Stimulated activated CD8-positive, alpha-beta memory T cell treated with anti-CD3 and anti-CD28 coated beads, Interleukin-12 subunit alpha, Interleukin-12 subunit beta, amount 100 ng/mL, for 24 hours (primary cell): ENCODE data around the gene NR1H3.
"Not testable (repeated sequence)": the region's sequence is repeated elsewhere in the genome, so short reads cannot be mapped to it uniquely, and the experiment has no call there.

Experiments used
- DNase-seq: peaks from one replicate; pipeline ENCODE4 v3.0.0-alpha.2; 2020; ENCODE audit errors: extremely low read depth

Gene NR1H3

DNA sequence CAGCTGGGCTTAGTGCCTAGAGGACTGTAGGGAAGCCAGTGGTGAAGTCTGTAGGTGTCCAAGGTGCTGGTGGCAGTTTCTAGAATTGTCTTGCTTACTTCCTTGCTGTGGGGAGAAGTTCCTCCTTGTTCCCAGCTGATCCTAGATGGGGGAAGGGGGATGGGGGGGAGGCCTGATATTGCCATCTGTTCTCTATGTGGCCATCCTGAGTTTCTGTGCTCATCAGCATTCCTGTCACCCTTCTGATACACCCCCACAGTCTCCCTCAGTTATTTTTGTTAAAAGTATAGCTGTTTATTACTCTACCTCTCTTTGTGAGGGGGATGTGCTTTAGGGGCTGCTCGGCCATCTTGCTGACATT is 48.7 kb downstream of the NR1H3 start:
- no peak for DNase-seq

DNA sequence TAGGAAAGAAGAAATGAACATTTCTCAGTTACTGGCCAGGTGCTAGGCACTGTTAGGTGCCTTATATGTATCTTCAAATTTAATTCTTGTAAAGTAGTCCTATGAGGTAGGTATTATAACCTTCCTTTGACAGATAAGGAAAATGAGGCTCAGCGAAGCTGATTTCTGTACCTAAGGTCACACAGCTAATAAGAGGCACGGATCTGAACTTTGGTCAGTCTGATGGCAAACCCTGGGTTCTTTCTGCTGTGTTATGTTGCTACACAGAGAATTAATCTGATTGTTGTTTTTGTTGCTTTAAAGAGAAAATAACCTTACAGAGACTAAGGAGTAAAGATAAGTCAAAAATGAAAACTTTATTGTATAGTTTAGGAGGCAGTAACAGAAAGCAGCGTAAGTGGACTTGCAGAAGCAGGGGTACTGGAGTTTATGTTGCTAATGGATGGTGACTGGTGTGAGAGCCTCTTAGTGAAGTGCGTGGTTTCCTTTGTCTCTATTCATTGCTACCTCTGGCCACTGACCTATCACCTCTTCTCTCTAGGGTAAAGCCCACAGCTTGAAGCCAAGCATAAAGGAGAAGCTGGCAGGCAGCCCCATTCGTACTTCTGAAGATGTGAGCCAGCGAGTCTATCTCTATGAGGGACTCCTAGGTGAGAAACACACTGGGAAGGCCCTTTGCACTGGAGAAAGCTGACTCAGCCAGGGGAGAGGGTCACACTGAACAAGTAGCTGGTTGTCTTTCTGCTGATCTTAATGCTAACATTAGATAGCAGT is 50.4 kb downstream of the NR1H3 start:
- DNase-seq, result no peak

DNA sequence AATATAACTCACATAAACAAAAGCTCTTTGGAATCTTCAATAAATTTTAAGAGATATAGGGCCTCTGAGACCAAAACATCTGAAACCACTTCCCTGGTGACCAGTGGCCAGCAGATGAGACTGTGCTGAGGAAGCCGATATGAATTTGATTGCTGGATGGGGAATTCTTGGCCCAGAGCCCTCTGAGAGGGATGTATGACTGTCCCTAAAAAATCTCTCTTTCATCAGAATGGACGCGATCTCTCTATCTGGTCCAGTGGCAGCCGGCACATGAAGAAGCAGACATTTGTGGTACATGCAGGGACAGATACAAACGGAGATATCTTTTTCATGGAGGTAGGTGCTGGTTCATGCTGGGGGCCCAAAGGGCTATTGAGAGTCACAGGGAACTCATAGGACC is 57.2 kb downstream of the NR1H3 start:
- DNase-seq, result no peak

DNA sequence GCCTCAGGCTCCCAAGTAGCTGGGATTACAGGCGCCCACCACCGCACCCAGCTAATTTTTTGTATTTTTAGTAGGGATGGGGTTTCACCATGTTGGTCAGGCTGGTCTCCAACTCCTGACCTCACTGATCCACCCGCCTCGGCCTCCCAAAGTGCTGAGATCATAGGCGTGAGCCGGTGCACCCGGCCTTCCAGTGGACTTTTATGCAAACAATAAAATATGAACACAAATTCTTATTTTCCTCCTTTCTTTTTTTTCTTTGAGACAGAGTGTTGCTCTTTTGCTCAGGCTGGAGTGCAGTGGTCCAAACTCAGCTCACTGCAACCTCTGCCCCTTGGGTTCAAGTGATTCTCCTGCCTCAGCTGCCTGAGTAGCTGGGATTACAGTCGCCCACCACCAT is 58.7 kb downstream of the NR1H3 start:
- DNase-seq, result not testable (repeated sequence)

DNA sequence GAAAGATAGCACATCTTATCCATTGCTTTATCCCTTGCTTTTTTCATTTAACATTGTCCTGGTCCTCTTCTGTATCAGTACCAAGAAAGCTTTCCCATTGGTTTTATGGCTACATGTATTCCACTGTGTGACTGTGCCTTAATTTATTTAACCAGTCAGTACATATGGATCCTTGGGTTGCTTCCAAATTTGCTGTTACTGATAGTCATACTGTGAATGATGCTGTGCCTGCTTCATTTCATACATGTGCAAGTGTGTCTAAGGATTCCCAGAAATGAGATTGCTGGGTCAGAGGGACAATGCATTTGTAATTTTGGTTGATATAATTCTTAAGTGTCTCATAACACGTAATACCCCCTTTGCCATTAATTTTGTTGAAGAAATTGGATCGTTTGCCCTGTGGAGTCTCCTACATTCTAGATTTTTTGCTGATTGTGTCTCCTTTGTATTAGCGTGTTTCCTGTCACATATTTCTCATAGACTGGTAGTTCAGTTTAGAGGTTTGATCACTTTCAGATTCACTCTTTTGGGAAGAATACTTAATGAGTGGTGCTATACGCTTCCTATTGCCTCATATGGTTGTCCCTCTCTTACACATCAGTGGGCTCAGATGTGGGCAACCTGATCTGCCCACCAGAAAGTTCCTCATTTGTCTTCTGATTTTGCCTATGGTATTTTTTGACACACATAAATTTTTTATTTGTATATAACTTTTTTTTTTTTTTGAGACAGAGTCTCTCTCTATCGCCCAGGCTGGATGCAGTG is 59.5 kb downstream of the NR1H3 start:
- no peak for DNase-seq

DNA sequence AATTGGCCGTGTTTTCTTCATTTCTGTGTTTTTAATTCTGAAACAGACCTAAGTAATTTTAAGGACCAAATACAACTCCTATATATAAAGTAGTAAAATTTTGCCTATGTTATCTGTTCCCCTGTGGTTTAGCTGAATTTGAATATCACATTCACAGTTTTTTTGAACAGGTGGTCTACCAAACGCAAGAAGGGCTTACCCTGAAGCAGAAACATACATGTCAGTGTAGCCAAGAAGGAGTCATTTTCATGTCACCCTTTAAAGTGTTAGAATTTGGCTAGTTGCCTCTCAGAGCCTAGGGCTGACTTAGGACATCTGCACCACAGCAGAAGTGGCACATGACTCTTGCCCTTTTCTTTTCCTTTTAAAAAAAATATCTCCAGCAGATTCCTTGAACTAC is 60.4 kb downstream of the NR1H3 start:
- no peak for DNase-seq
